IMR-90 (cell line): ENCODE results near the gene CIZ1. TPM values are rescaled to one million over a fixed set of nuclear protein-coding genes. Genes with fewer than 3 reads are reported as not detected.
"Not testable (repeated sequence)": the region's sequence is repeated elsewhere in the genome, so short reads cannot be mapped to it uniquely, and the experiment has no call there.

Source experiments
- ATAC-seq: fragments of 200-7000 bp; cut with Tn5 transposase; 2 replicates; pipeline ENCODE4 v1.9.1; 2020; ENCODE audit warnings: low read depth, mild to moderate bottlenecking, moderate library complexity
- BruUV-seq: library from RNA; stranded (reverse); fragments of 400-500 nt; replicated peaks from 2 replicates; lab custom pipeline; 2021; lab: Mats Ljungman, UMichigan
- CTCF ChIA-PET: fragments of 300-600 bp; formaldehyde crosslinking; extraction: SDS; loops from one replicate; lab custom pipeline; 2021; ENCODE audit warnings: antibody characterized with exemption; lab: Yijun Ruan, JAX
- POLR2A ChIA-PET: fragments of 300-600 bp; sonication (Branson Sonifier 250); formaldehyde crosslinking; loops from one replicate; lab custom pipeline; 2022; ENCODE audit warnings: antibody characterized with exemption; ENCODE audit not compliant: unreplicated experiment; lab: Charles Lee
- DNase-seq: peaks from one replicate; pipeline ENCODE4 v3.0.0; 2013
- H2AFZ ChIP-seq: replicated peaks from 2 replicates; pipeline ENCODE3; 2013; ENCODE audit warnings: low read length, mild to moderate bottlenecking; ENCODE audit not compliant: poor library complexity
- H2AK5ac ChIP-seq: 2 replicates; pipeline ENCODE4 v1.6.1; 2013; ENCODE audit warnings: low read depth, low read length, inconsistent platforms
- H2AK9ac ChIP-seq: replicated peaks from 2 replicates; pipeline ENCODE3; 2013; ENCODE audit warnings: mild to moderate bottlenecking, low read depth, low read length, moderate library complexity; ENCODE audit not compliant: poor library complexity
- H2BK120ac ChIP-seq: 2 replicates; pipeline ENCODE4 v1.6.1; 2013; ENCODE audit warnings: low read depth, low read length, inconsistent platforms
- H2BK15ac ChIP-seq: 3 replicates; pipeline ENCODE4 v1.6.1; 2013; ENCODE audit warnings: low read depth, low read length, inconsistent platforms
- H2BK20ac ChIP-seq: 2 replicates; pipeline ENCODE4 v1.6.1; 2013; ENCODE audit warnings: low read depth, mild to moderate bottlenecking, inconsistent platforms, low read length, moderate library complexity
- H2BK5ac ChIP-seq: 2 replicates; pipeline ENCODE4 v1.6.1; 2013; ENCODE audit warnings: mild to moderate bottlenecking, low read depth, low read length, inconsistent platforms; ENCODE audit not compliant: poor library complexity, severe bottlenecking
- H3K14ac ChIP-seq: replicated peaks from 2 replicates; pipeline ENCODE4 v1.6.1; 2013; ENCODE audit warnings: low read depth, low read length, inconsistent platforms
- H3K18ac ChIP-seq: 2 replicates; pipeline ENCODE4 v1.6.1; 2013; ENCODE audit warnings: low read depth, low read length, control low read depth
- H3K23ac ChIP-seq: 2 replicates; pipeline ENCODE4 v1.6.1; 2013; ENCODE audit warnings: low read depth, low read length, inconsistent platforms
- H3K27ac ChIP-seq: 2 replicates; pipeline ENCODE4 v1.5.1; 2013; ENCODE audit warnings: mild to moderate bottlenecking, control low read depth, low read length; ENCODE audit not compliant: insufficient read depth
- H3K27me3 ChIP-seq: 2 replicates; pipeline ENCODE4 v1.6.1; 2013; ENCODE audit warnings: low read length; ENCODE audit not compliant: control insufficient read depth, insufficient read depth
- H3K36me3 ChIP-seq: 2 replicates; pipeline ENCODE4 v1.6.1; 2013; ENCODE audit warnings: low read length, mixed read lengths; ENCODE audit not compliant: control insufficient read depth, insufficient read depth
- H3K4ac ChIP-seq: 2 replicates; pipeline ENCODE4 v1.6.1; 2013; ENCODE audit warnings: low read depth, low read length, inconsistent platforms
- H3K4me1 ChIP-seq: 2 replicates; pipeline ENCODE4 v1.6.1; 2013; ENCODE audit warnings: low read length, mixed read lengths; ENCODE audit not compliant: control insufficient read depth, insufficient read depth
- H3K4me2 ChIP-seq: 2 replicates; pipeline ENCODE4 v1.6.1; 2013; ENCODE audit warnings: low read depth, mild to moderate bottlenecking, control low read depth, low read length, moderate library complexity
- H3K4me3 ChIP-seq: 2 replicates; pipeline ENCODE4 v1.5.1; 2013; ENCODE audit warnings: low read depth, mild to moderate bottlenecking, control low read depth, low read length, moderate library complexity; ENCODE audit not compliant: insufficient read depth
- H3K56ac ChIP-seq: 2 replicates; pipeline ENCODE4 v1.6.1; 2013; ENCODE audit warnings: low read length, inconsistent platforms; ENCODE audit not compliant: insufficient read depth; ENCODE audit errors: extremely low read depth
- H3K79me1 ChIP-seq, 2 experiments: 2 replicates each; pipeline ENCODE4 v1.6.1; 2013; ENCODE audit warnings: low read length in 2 of 2, inconsistent platforms in 1 of 2, low read depth in 1 of 2
- H3K9ac ChIP-seq: 2 replicates; pipeline ENCODE4 v1.6.1; 2013; ENCODE audit warnings: low read depth, low read length, control low read depth
- H3K9me1 ChIP-seq: 2 replicates; pipeline ENCODE4 v1.6.1; 2013; ENCODE audit warnings: low read length, inconsistent platforms; ENCODE audit not compliant: insufficient read depth
- H3K9me3 ChIP-seq: 2 replicates; pipeline ENCODE4 v1.6.1; 2013; ENCODE audit warnings: low read length; ENCODE audit not compliant: control insufficient read depth, insufficient read depth
- H4K20me1 ChIP-seq: 2 replicates; pipeline ENCODE4 v1.6.1; 2013; ENCODE audit warnings: low read length, inconsistent platforms; ENCODE audit not compliant: insufficient read depth
- H4K5ac ChIP-seq: 2 replicates; pipeline ENCODE4 v1.6.1; 2013; ENCODE audit warnings: mild to moderate bottlenecking, low read depth, low read length, control low read depth
- H4K8ac ChIP-seq, 2 experiments: 2 replicates each; pipeline ENCODE4 v1.6.1; 2013; ENCODE audit warnings: low read depth in 2 of 2, low read length in 2 of 2, control low read depth in 1 of 2, inconsistent platforms in 1 of 2
- H4K91ac ChIP-seq: 2 replicates; pipeline ENCODE4 v1.6.1; 2013; ENCODE audit warnings: low read depth, low read length, inconsistent platforms; ENCODE audit not compliant: insufficient read depth
- WGBS, 2 experiments: methylation state at CpG; one replicate each; pipeline versions ENCODE4 v1.1.5 to v1.1.7; 2013; ENCODE audit warnings: missing lambda C conversion rate in 2 of 2; ENCODE audit not compliant: insufficient read length in 1 of 2; ENCODE audit errors: extremely low coverage in 2 of 2; 5-methylcytosine and 5-hydroxymethylcytosine counted together
- dilution Hi-C: fragments of 300-500 bp; cut with HindIII; formaldehyde crosslinking; loops from one replicate; pipeline ENCODE4 v1.14.3; 2018; ENCODE audit warnings: low sequenced_read_pairs; ENCODE audit not compliant: unreplicated experiment
- in situ Hi-C: fragments of 300-500 bp; cut with MboI; formaldehyde crosslinking; loops from 3 replicates; pipeline ENCODE4 v1.14.3; 2019; ENCODE audit warnings: low sequenced_read_pairs, inconsistent platforms, mixed read lengths
- intact Hi-C: fragments of 100-400 bp; cut with micrococcal nuclease; formaldehyde crosslinking; loops from 2 replicates; pipeline ENCODE4 v1.10.0; 2022
- polyA plus RNA-seq, 3 experiments: library from polyadenylated mRNA; depleted of rRNA; stranded (reverse); fragments of >200 nt; gene quantifications; 2 replicates each; pipeline ENCODE4 v1.2.3, GENCODE V29; 2012; ENCODE audit warnings: low replicate concordance in 1 of 3
- total RNA-seq: library from RNA; depleted of rRNA; stranded (reverse); fragments of >200 nt; gene quantifications from 2 replicates; pipeline ENCODE4 v1.2.3, GENCODE V29; 2012

Gene CIZ1
- total and polyA plus RNA-seq, 2 of the 4 experiments (the other 2 are of a cell fraction) = 13.8 to 51.9 TPM

GRCh38 chr9:128230897-128231296 lies 39.5 kb upstream of the CIZ1 start:
- BruUV-seq, H3K9ac ChIP-seq, H3K27ac ChIP-seq, H3K4me2 ChIP-seq, POLR2A ChIA-PET, H2BK120ac ChIP-seq, H4K5ac ChIP-seq, H4K20me1 ChIP-seq, H2BK5ac ChIP-seq, ATAC-seq, H3K4me3 ChIP-seq, H2AFZ ChIP-seq, H3K56ac ChIP-seq, H4K91ac ChIP-seq, H3K4ac ChIP-seq, H3K79me1 ChIP-seq, CTCF ChIA-PET, H3K36me3 ChIP-seq, H3K4me1 ChIP-seq, DNase-seq, H3K18ac ChIP-seq, in situ Hi-C loops, H2BK20ac ChIP-seq, intact Hi-C loops, H3K14ac ChIP-seq, H3K9me3 ChIP-seq, dilution Hi-C loops, H2BK15ac ChIP-seq, H2AK5ac ChIP-seq, H3K27me3 ChIP-seq, H3K9me1 ChIP-seq, H4K8ac ChIP-seq, H2AK9ac ChIP-seq, H3K23ac ChIP-seq: not testable (repeated sequence)
- 87% methylated on average over 3 of the region's 7 CpGs; no CpG with 5 or more reads in 1 of the 2 experiments for WGBS, 2 experiments
